ENCODE results near the gene TMEM63C.

TMEM63C gene

DNA sequence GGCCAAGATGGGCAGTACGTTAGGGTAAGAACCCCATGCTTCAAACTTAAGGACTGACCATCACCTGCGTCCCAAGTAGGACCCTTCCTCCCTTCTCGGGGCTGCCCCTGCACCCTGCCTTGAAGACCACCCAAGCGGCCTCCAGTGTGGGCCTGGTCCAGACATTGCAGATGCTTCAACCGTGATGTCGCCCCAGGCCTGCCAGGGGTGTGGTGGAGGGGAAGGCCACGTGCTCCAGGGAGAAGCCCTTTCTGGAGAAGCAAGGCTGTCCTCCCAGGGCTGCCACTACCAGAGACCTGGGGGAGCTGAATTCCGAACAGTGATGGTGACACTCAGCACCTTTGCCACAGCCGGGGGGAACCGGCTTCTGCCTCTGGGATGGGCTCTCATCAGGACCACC is 76.1 kb downstream of the TMEM63C start:
- no peaks in the 10 kb centered on the region for H4K20me1 ChIP-seq (ENCODE audit: insufficient read depth, low read length)
- no peak overlapping the region for H3K4me2 ChIP-seq (ENCODE audit: low read length)
- no peaks in the 10 kb centered on the region for H3K4me1 ChIP-seq (ENCODE audit: low read length)
- H2AFZ ChIP-seq (ENCODE audit: low read depth, low read length), result no peak overlapping the region
- no peaks in the 10 kb centered on the region for H3K36me3 ChIP-seq (replicated peaks; ENCODE audit: low read depth, low read length)
- no peak overlapping the region for H3K4me3 ChIP-seq (ENCODE audit: low read length)
- no peaks in the 10 kb centered on the region for H3K79me2 ChIP-seq (ENCODE audit: low read length)
- TF ChIP-seq, protein P1, sequence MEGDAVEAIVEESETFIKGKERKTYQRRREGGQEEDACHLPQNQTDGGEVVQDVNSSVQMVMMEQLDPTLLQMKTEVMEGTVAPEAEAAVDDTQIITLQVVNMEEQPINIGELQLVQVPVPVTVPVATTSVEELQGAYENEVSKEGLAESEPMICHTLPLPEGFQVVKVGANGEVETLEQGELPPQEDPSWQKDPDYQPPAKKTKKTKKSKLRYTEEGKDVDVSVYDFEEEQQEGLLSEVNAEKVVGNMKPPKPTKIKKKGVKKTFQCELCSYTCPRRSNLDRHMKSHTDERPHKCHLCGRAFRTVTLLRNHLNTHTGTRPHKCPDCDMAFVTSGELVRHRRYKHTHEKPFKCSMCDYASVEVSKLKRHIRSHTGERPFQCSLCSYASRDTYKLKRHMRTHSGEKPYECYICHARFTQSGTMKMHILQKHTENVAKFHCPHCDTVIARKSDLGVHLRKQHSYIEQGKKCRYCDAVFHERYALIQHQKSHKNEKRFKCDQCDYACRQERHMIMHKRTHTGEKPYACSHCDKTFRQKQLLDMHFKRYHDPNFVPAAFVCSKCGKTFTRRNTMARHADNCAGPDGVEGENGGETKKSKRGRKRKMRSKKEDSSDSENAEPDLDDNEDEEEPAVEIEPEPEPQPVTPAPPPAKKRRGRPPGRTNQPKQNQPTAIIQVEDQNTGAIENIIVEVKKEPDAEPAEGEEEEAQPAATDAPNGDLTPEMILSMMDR (IDR thresholded peaks at IDR 0.05; ENCODE audit: low read depth, low read length), result no peak
- TF ChIP-seq EZH2phosphoT487 (IDR thresholded peaks at IDR 0.05; ENCODE audit: low read depth), result no peak
- H3K9me3 ChIP-seq (ENCODE audit: insufficient read depth, low read length), result no peaks in the 10 kb centered on the region
- no peak overlapping the region for H3K27ac ChIP-seq (ENCODE audit: low read length)
- no peak overlapping the region for H3K9ac ChIP-seq (ENCODE audit: low read length)
- H3K27me3 ChIP-seq (ENCODE audit: low read depth, low read length), result no peaks in the 10 kb centered on the region

- no peak overlapping the region for H3K27ac ChIP-seq (ENCODE audit: low read length)
Observed at GRCh38 chr14:77258566-77258965, 77.0 kb downstream of the TMEM63C start.

DNA sequence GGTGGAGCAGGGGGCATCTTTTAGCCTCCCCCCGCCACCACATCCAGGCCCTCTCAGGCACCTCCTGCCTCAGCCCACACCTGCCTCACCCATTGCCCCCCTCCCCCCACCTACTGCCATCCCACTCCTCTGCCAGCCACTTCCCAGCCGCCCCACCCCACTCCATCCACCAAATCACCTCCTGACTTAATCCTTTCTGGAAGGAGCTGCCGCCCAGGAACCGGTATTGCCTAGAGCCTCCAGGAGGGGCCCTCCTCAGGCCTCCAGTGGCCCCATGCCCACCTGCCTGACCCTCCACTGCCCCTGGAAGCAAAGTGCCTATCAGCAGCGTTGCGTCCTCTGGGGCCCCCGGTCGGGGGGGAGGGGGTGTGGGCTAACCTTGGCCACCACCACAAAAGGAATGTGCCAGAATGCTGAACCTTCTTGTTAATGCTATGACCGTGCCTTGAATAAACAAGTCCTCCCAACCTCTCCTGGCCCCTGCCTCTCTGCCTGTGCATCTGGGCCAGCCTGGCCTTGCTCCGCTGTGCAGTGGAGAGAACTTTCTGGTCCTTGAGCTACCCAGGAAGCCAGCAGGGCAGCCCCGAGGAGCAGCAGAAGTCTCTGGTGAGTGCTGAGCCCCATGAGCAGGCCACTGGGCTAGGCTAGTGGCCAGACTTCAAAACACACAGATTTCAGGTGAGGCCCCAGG is 77.6 kb downstream of the TMEM63C start:
- Histone ChIP-seq H3K4me2 (ENCODE audit: low read length) (no peak overlapping the region), H2AFZ (ENCODE audit: low read depth, low read length) (no peak overlapping the region), H3K79me2 (ENCODE audit: low read length) (no peaks in the 10 kb centered on the region), H3K9me3 (ENCODE audit: insufficient read depth, low read length) (no peaks in the 10 kb centered on the region), H3K27me3 (ENCODE audit: low read depth, low read length) (no peaks in the 10 kb centered on the region), H4K20me1 (ENCODE audit: insufficient read depth, low read length) (no peaks in the 10 kb centered on the region), H3K4me1 (ENCODE audit: low read length) (no peaks in the 10 kb centered on the region), H3K9ac (ENCODE audit: low read length) (no peak overlapping the region), H3K4me3 (ENCODE audit: low read length) (no peak overlapping the region), H3K36me3 (replicated peaks; ENCODE audit: low read depth, low read length) (no peaks in the 10 kb centered on the region), H3K27ac (ENCODE audit: low read length) (no peak overlapping the region)
- TF ChIP-seq, protein P1 (IDR thresholded peaks at IDR 0.05; ENCODE audit: low read depth, low read length), result no peak
- no peak for TF ChIP-seq EZH2phosphoT487 (IDR thresholded peaks at IDR 0.05; ENCODE audit: low read depth)

More at GRCh38 chr14:77258566-77258965, 77.0 kb downstream of the TMEM63C start:
- TF ChIP-seq, protein P1 (IDR thresholded peaks at IDR 0.05; ENCODE audit: low read depth, low read length), result no peak
- no peak for TF ChIP-seq EZH2phosphoT487 (IDR thresholded peaks at IDR 0.05; ENCODE audit: low read depth)
- Histone ChIP-seq H3K4me3 (ENCODE audit: low read length) (no peak overlapping the region), H3K27me3 (ENCODE audit: low read depth, low read length) (no peaks in the 10 kb centered on the region), H3K9me3 (ENCODE audit: insufficient read depth, low read length) (no peaks in the 10 kb centered on the region), H3K36me3 (replicated peaks; ENCODE audit: low read depth, low read length) (no peaks in the 10 kb centered on the region), H2AFZ (ENCODE audit: low read depth, low read length) (no peak overlapping the region), H3K4me2 (ENCODE audit: low read length) (no peak overlapping the region), H4K20me1 (ENCODE audit: insufficient read depth, low read length) (no peaks in the 10 kb centered on the region), H3K4me1 (ENCODE audit: low read length) (no peaks in the 10 kb centered on the region), H3K79me2 (ENCODE audit: low read length) (no peaks in the 10 kb centered on the region), H3K9ac (ENCODE audit: low read length) (no peak overlapping the region)

DNA sequence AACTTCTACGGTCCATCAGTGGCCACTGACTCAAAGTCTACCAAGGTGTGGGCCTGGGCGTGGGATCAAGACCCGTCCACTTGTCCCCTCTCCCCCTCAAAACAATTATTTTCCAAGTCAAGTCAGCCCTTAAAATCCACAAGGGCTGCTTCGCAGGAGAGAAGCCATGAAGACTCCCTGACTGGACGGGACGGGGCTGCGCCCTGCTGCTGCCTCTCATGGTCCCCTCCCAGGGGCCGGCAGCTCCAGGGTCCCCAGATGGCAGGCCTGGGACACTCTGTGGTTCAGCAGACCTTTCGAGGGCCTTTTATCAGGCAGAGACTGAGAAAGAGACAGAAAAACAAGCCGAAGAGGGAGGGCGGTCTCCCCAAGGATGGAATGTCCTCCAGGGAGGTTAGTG is 78.6 kb downstream of the TMEM63C start:
- Histone ChIP-seq H3K4me2 (ENCODE audit: low read length) (no peak overlapping the region), H4K20me1 (ENCODE audit: insufficient read depth, low read length) (no peaks in the 10 kb centered on the region), H3K9me3 (ENCODE audit: insufficient read depth, low read length) (no peaks in the 10 kb centered on the region), H3K4me1 (ENCODE audit: low read length) (no peaks in the 10 kb centered on the region), H3K79me2 (ENCODE audit: low read length) (no peaks in the 10 kb centered on the region), H3K9ac (ENCODE audit: low read length) (no peak overlapping the region), H3K36me3 (replicated peaks; ENCODE audit: low read depth, low read length) (no peaks in the 10 kb centered on the region), H2AFZ (ENCODE audit: low read depth, low read length) (no peak overlapping the region), H3K4me3 (ENCODE audit: low read length) (no peak overlapping the region), H3K27ac (ENCODE audit: low read length) (no peak overlapping the region), H3K27me3 (ENCODE audit: low read depth, low read length) (no peaks in the 10 kb centered on the region)
- TF ChIP-seq, protein P1 (IDR thresholded peaks at IDR 0.05; ENCODE audit: low read depth, low read length), result no peak
- TF ChIP-seq EZH2phosphoT487 (IDR thresholded peaks at IDR 0.05; ENCODE audit: low read depth), result no peak
